Neural cell (in vitro differentiated cells): ENCODE data around the gene GNAS. TPM values are rescaled to one million over a fixed set of nuclear protein-coding genes. Genes with fewer than 3 reads are reported as not detected.
A peak's percentile ranks its signal among the peaks of the same experiment; 100 is the strongest.

Experiments
- H2AFZ ChIP-seq: fragments of 200-600, 300-800 bp; sonication (generic), shearing (Covaris generic); 2 replicates; pipeline ENCODE4 v1.6.0; 2014; ENCODE audit warnings: low read depth, mild to moderate bottlenecking, antibody characterized with exemption, low read length, moderate library complexity
- H3F3A ChIP-seq: fragments of 200-600 bp; shearing (Covaris generic); 2 replicates; pipeline ENCODE4 v1.6.1; 2016; ENCODE audit warnings: mild to moderate bottlenecking, moderate library complexity, mixed read lengths, antibody characterized with exemption, low read length; ENCODE audit not compliant: insufficient read depth, poor library complexity, severe bottlenecking
- H3K27ac ChIP-seq: fragments of 200-600, 300-800 bp; sonication (generic), shearing (Covaris generic); 2 replicates; pipeline ENCODE4 v1.5.1; 2014; ENCODE audit warnings: mild to moderate bottlenecking, low read length, moderate library complexity
- H3K27me3 ChIP-seq: fragments of 300-800, 200-600 bp; sonication (generic), shearing (Covaris generic); 2 replicates; pipeline ENCODE4 v1.6.0; 2014; ENCODE audit warnings: mild to moderate bottlenecking, low read depth, low read length, moderate library complexity; ENCODE audit not compliant: insufficient read depth
- H3K36me3 ChIP-seq: fragments of 300-800, 200-600 bp; sonication (generic), shearing (Covaris generic); 2 replicates; pipeline ENCODE4 v1.5.1; 2014; ENCODE audit warnings: mild to moderate bottlenecking, antibody characterized with exemption, low read length, moderate library complexity; ENCODE audit not compliant: insufficient read depth
- H3K4me2 ChIP-seq: fragments of 300-800, 200-600 bp; sonication (generic), shearing (Covaris generic); 2 replicates; pipeline ENCODE4 v1.6.0; 2014; ENCODE audit warnings: mild to moderate bottlenecking, low read length
- H3K4me3 ChIP-seq: fragments of 300-800, 200-600 bp; sonication (generic), shearing (Covaris generic); 2 replicates; pipeline ENCODE4 v1.5.1; 2014; ENCODE audit warnings: mild to moderate bottlenecking, low read length, moderate library complexity
- H3K79me2 ChIP-seq: fragments of 200-600 bp; shearing (Covaris generic); replicated peaks from 2 replicates; pipeline ENCODE4 v1.6.0; 2014; ENCODE audit warnings: mild to moderate bottlenecking, low read length, moderate library complexity; ENCODE audit not compliant: insufficient read depth
- H3K9ac ChIP-seq: fragments of 300-800, 200-600 bp; sonication (generic), shearing (Covaris generic); 2 replicates; pipeline ENCODE4 v1.6.1; 2016; ENCODE audit warnings: mild to moderate bottlenecking, low read length, mixed read lengths
- H3K9me2 ChIP-seq: fragments of 200-600 bp; shearing (Covaris generic); 2 replicates; pipeline ENCODE4 v1.6.1; 2016; ENCODE audit warnings: mild to moderate bottlenecking, low read length, mixed read lengths; ENCODE audit not compliant: insufficient read depth
- H3K9me3 ChIP-seq: fragments of 200-600, 300-800 bp; sonication (generic), shearing (Covaris generic); 2 replicates; pipeline ENCODE4 v1.6.1; 2016; ENCODE audit warnings: mild to moderate bottlenecking, mixed run types, low read length, moderate library complexity, mixed read lengths
- H4K20me1 ChIP-seq: fragments of 200-600 bp; shearing (Covaris generic); 2 replicates; pipeline ENCODE4 v1.6.1; 2016; ENCODE audit warnings: mild to moderate bottlenecking, mixed run types; ENCODE audit not compliant: insufficient read depth
- CTCF ChIP-seq: fragments of 450-650 bp; IDR thresholded peaks from 2 replicates; pipeline ENCODE4 v1.5.1; 2014; ENCODE audit warnings: antibody characterized with exemption, mild to moderate bottlenecking, moderate library complexity; ENCODE audit not compliant: poor library complexity, severe bottlenecking
- EP300 ChIP-seq: fragments of 450-650 bp; conservative IDR thresholded peaks from 2 replicates; pipeline ENCODE4 v1.6.1; 2014; ENCODE audit warnings: antibody characterized with exemption, mild to moderate bottlenecking, moderate library complexity; ENCODE audit not compliant: poor library complexity, severe bottlenecking
- EZH2 ChIP-seq: fragments of 200-600, 300-800 bp; shearing (Covaris generic), sonication (generic); IDR thresholded peaks from 2 replicates; pipeline ENCODE4 v1.6.1; 2014; ENCODE audit warnings: antibody characterized with exemption, low read length, borderline replicate concordance, mild to moderate bottlenecking; ENCODE audit not compliant: insufficient read depth, poor library complexity, severe bottlenecking
- MXI1 ChIP-seq: fragments of 450-650 bp; conservative IDR thresholded peaks from 2 replicates; pipeline ENCODE4 v1.6.1; 2014; ENCODE audit warnings: antibody characterized with exemption, mild to moderate bottlenecking; ENCODE audit not compliant: poor library complexity, severe bottlenecking
- POLR2AphosphoS5 ChIP-seq: IDR thresholded peaks from 2 replicates; pipeline ENCODE4 v1.6.1; 2012
- RAD21 ChIP-seq: fragments of 450-650 bp; conservative IDR thresholded peaks from 2 replicates; pipeline ENCODE4 v1.6.1; 2014; ENCODE audit warnings: antibody characterized with exemption, mild to moderate bottlenecking, moderate library complexity
- REST ChIP-seq: IDR thresholded peaks from 2 replicates; pipeline ENCODE4 v1.6.1; 2012; ENCODE audit warnings: borderline replicate concordance
- SMC3 ChIP-seq: fragments of 450-650 bp; conservative IDR thresholded peaks from 2 replicates; pipeline ENCODE4 v1.6.1; 2014; ENCODE audit warnings: antibody characterized with exemption, mild to moderate bottlenecking, moderate library complexity; ENCODE audit not compliant: poor library complexity
- TAF1 ChIP-seq: IDR thresholded peaks from 2 replicates; pipeline ENCODE4 v1.6.1; 2012; ENCODE audit warnings: low read depth
- polyA plus RNA-seq: library from polyadenylated mRNA; depleted of rRNA; stranded (reverse); fragments of >200 nt; gene quantifications from 2 replicates; pipeline ENCODE4 v1.2.3, GENCODE V29; 2014

GNAS gene
- polyA plus RNA-seq, 1 donor from 2014 or later, result 958 TPM

GRCh38 chr20:58888521-58889333 lies 36.2 kb downstream of the GNAS start:
- H3K9me3 ChIP-seq, result no peaks in the 10 kb centered on the region
- peak; percentile 20 for TF ChIP-seq MXI1
- TF ChIP-seq POLR2AphosphoS5, result peak; percentile 90
- TF ChIP-seq SMC3, result no peak
- TF ChIP-seq RAD21, result no peak
- TF ChIP-seq TAF1, result peak; percentile 90
- no peak for TF ChIP-seq CTCF
- peak; percentile 81 for TF ChIP-seq REST
- peak; percentile 33 for TF ChIP-seq EP300
- no peak for TF ChIP-seq EZH2
- H3K79me2 ChIP-seq, result peaks cover 13% of the 10 kb centered on the region
- no peaks in the 10 kb centered on the region for H4K20me1 ChIP-seq
- H3K27me3 ChIP-seq, result no peaks in the 10 kb centered on the region
- H3F3A ChIP-seq, result no peaks in the 10 kb centered on the region
- H3K4me2 ChIP-seq, result no peak overlapping the region
- peak overlapping the region; percentile 78 for H3K4me3 ChIP-seq
- H3K9ac ChIP-seq, result peak overlapping the region; percentile 100
- H3K36me3 ChIP-seq, result no peaks in the 10 kb centered on the region
- no peaks in the 10 kb centered on the region for H3K9me2 ChIP-seq
- peak overlapping the region; percentile 4 for H2AFZ ChIP-seq
- peak overlapping the region; percentile 12 for H3K27ac ChIP-seq

- Histone ChIP-seq H3K9ac (peak overlapping the region; percentile 100), H3K9me3 (no peaks in the 10 kb centered on the region), H3K9me2 (no peaks in the 10 kb centered on the region), H3K4me3 (peak overlapping the region; percentile 78), H3K27ac (no peak overlapping the region), H2AFZ (no peak overlapping the region), H3K79me2 (peaks cover 19% of the 10 kb centered on the region), H3K4me2 (no peak overlapping the region), H4K20me1 (no peaks in the 10 kb centered on the region), H3K27me3 (no peaks in the 10 kb centered on the region), H3K36me3 (no peaks in the 10 kb centered on the region), H3F3A (no peaks in the 10 kb centered on the region)
- TF ChIP-seq EP300 (no peak), EZH2 (no peak), REST (no peak), RAD21 (no peak), SMC3 (no peak), MXI1 (no peak), POLR2AphosphoS5 (no peak), CTCF (no peak), TAF1 (no peak)
Observed at GRCh38 chr20:58889334-58889760, 36.8 kb downstream of the GNAS start.
